ENCODE measurements around the gene SPAG4. TPM values are rescaled to one million over a fixed set of nuclear protein-coding genes. Genes with fewer than 3 reads are reported as not detected.

SPAG4 gene
- polyA plus RNA-seq, 3 donors, result 0.12 to 0.51 TPM; not detected in 1

DNA sequence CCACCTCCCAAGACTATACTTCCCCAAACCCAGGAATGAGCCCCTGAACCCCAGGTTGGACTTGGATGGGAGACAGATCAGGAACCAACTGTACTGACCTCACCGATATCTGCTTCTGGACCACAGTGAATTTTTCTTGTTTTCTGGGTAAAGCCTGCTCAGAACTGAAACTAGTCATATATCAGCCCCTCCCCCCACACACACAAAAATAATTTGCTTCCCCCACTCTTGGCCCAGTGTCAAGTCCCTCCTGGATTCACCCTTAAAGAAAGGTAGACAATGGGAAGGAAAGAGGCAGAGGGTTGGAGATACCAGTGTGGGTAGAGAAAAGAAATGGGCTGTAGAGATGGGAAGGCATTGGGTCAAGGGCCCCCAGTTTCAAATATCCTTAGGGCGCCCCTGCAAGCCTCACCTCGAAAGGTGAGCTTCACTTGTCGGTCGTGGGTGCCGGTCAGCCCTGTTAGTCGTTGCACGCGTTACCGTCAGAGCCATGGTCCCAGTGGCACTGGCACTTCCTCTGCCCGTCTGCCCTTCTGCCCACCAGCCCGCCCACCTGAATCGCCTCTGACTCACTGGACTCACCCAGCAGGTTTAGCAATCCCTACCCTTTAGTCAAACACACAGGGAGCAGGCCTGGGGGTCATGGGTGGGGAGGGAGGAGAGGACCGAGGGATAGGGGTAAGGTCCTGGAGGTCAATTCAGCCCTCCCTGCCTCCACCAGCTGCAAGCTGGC lies 8.5 kb upstream of the SPAG4 start:
- Histone ChIP-seq H4K20me1 (ENCODE audit: insufficient read depth, low read length) (no peaks in the 10 kb centered on the region), H2AFZ (ENCODE audit: insufficient read depth, low read depth, low read length, poor library complexity, severe bottlenecking) (no peak overlapping the region), H3K4me1 (ENCODE audit: control insufficient read depth in 1 of 2, insufficient read depth in 2 of 2, low read length in 2 of 2) (peaks cover under 1% of the 10 kb centered on the region in 2 donors), H3K9me3 (replicated peaks in 1 of 2; ENCODE audit: control insufficient read depth in 1 of 2, insufficient read depth in 1 of 2, low read length in 2 of 2) (no peaks in the 10 kb centered on the region), H3K9ac (ENCODE audit: insufficient read depth, low read length, poor library complexity, severe bottlenecking) (no peak overlapping the region), H3K79me2 (ENCODE audit: insufficient read depth, low read length) (no peaks in the 10 kb centered on the region), H3K27ac (ENCODE audit: low read depth in 1 of 2, low read length in 2 of 2) (no peak overlapping the region), H3K27me3 (ENCODE audit: control insufficient read depth in 2 of 2, insufficient read depth in 2 of 2, low read length in 2 of 2) (peaks cover 0 to 5% of the 10 kb centered on the region in 2 donors), H3K36me3 (replicated peaks in 1 of 2; ENCODE audit: control insufficient read depth in 1 of 2, insufficient read depth in 2 of 2, low read length in 2 of 2) (no peaks in the 10 kb centered on the region), H3K4me3 (replicated peaks in 1 of 3; ENCODE audit: low read depth in 2 of 3, low read length in 3 of 3) (no peak overlapping the region), H3K4me2 (replicated peaks; ENCODE audit: extremely low read depth, low read length, poor library complexity, severe bottlenecking) (no peak overlapping the region)
- Mint-ChIP-seq H3K36me3 (no peaks in the 10 kb centered on the region), H3K4me3 (peak overlapping the region in 1 of 2 donors; percentile 1), H3K9me3 (peaks cover 0 to 2% (median 0%) of the 10 kb centered on the region in 7 donors), H3K27me3 (ENCODE audit: low read depth in 3 of 3) (peaks cover 10 to 18% (median 11%) of the 10 kb centered on the region in 3 donors), H3K27ac (no peak overlapping the region), H3K4me1 (peaks cover 4% of the 10 kb centered on the region)
- no peak for DNase-seq
- TF ChIP-seq, protein P1, sequence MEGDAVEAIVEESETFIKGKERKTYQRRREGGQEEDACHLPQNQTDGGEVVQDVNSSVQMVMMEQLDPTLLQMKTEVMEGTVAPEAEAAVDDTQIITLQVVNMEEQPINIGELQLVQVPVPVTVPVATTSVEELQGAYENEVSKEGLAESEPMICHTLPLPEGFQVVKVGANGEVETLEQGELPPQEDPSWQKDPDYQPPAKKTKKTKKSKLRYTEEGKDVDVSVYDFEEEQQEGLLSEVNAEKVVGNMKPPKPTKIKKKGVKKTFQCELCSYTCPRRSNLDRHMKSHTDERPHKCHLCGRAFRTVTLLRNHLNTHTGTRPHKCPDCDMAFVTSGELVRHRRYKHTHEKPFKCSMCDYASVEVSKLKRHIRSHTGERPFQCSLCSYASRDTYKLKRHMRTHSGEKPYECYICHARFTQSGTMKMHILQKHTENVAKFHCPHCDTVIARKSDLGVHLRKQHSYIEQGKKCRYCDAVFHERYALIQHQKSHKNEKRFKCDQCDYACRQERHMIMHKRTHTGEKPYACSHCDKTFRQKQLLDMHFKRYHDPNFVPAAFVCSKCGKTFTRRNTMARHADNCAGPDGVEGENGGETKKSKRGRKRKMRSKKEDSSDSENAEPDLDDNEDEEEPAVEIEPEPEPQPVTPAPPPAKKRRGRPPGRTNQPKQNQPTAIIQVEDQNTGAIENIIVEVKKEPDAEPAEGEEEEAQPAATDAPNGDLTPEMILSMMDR (IDR thresholded peaks at IDR 0.05), result no peak
- intact Hi-C loops (cut with micrococcal nuclease), result no loop called here
- WGBS (ENCODE audit: insufficient coverage), result 88% methylated on average over 10 of the region's 14 CpGs

DNA sequence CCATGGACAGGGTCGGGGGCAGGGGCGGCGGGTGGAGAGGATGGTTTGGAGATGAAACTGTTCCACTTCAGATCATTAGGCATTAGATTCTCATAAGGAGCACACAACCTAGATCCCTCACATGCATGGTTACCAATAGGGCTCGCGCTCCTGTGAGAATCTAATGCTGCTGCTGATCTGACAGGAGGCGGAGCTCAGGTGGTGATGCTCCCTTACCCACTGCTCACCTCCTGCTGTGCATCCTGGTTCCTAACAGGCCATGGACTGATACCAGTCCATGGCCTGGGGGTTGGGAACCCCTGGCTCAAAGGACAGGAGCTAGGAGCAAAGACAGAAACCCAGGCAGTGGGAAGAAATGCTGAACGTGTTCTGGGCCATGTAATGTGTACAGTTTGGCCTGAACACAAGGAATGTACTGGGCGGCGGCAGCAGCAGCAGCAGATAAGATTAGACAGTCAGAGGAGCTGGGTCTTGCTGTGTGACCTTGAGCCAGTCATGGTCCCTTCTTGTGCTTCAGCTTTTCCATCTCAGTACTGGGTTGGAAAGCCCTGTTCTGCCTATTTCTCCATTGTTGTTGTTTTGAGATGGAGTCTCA lies 4.7 kb upstream of the SPAG4 start:
- DNase-seq, result no peak
- Mint-ChIP-seq H3K27me3 (ENCODE audit: low read depth in 3 of 3) (peaks cover 2 to 10% (median 6%) of the 10 kb centered on the region in 3 donors), H3K4me3 (no peak overlapping the region), H3K9me3 (no peaks in the 10 kb centered on the region), H3K27ac (peak overlapping the region in 1 of 7 donors; percentile 30), H3K36me3 (no peaks in the 10 kb centered on the region), H3K4me1 (peaks cover 13% of the 10 kb centered on the region)
- Histone ChIP-seq H3K4me1 (ENCODE audit: control insufficient read depth in 1 of 2, insufficient read depth in 2 of 2, low read length in 2 of 2) (peaks cover 4 to 8% of the 10 kb centered on the region in 2 donors), H3K36me3 (replicated peaks in 1 of 2; ENCODE audit: control insufficient read depth in 1 of 2, insufficient read depth in 2 of 2, low read length in 2 of 2) (no peaks in the 10 kb centered on the region), H3K79me2 (ENCODE audit: insufficient read depth, low read length) (no peaks in the 10 kb centered on the region), H3K4me3 (replicated peaks in 1 of 3; ENCODE audit: low read depth in 2 of 3, low read length in 3 of 3) (no peak overlapping the region), H2AFZ (ENCODE audit: insufficient read depth, low read depth, low read length, poor library complexity, severe bottlenecking) (no peak overlapping the region), H3K9ac (ENCODE audit: insufficient read depth, low read length, poor library complexity, severe bottlenecking) (no peak overlapping the region), H3K27me3 (ENCODE audit: control insufficient read depth in 2 of 2, insufficient read depth in 2 of 2, low read length in 2 of 2) (no peaks in the 10 kb centered on the region), H3K9me3 (replicated peaks in 1 of 2; ENCODE audit: control insufficient read depth in 1 of 2, insufficient read depth in 1 of 2, low read length in 2 of 2) (no peaks in the 10 kb centered on the region), H3K27ac (ENCODE audit: low read depth in 1 of 2, low read length in 2 of 2) (no peak overlapping the region), H4K20me1 (ENCODE audit: insufficient read depth, low read length) (no peaks in the 10 kb centered on the region), H3K4me2 (replicated peaks; ENCODE audit: extremely low read depth, low read length, poor library complexity, severe bottlenecking) (no peak overlapping the region)
- 98% methylated on average over 6 of the region's 9 CpGs for WGBS (ENCODE audit: insufficient coverage)
- intact Hi-C loops (cut with micrococcal nuclease), result loop anchor here (10.0 kb wide), 2 partner anchors 54 to 156 kb away; partner anchors contain the start of genes CEP250 (in 1 of the 2), CPNE1 (in 1 of the 2) and RBM12 (in 1 of the 2)
- TF ChIP-seq, protein P1 (IDR thresholded peaks at IDR 0.05), result no peak
